DMS 273 treated with DMSO at 0.1 percent for 48 hours (cell line): ENCODE data around the gene ERC2.

Experiments
- DNase-seq: peaks from one replicate; lab custom pipeline; 2025; lab: John Stamatoyannopoulos, UW

Gene ERC2

GRCh38 chr3:55476515-55476914, 991.8 kb downstream of the ERC2 start:
- no peak for DNase-seq

GRCh38 chr3:55474213-55474632, 994.0 kb downstream of the ERC2 start:
- no peak for DNase-seq

- no peak for DNase-seq
These were observed 994.5 kb downstream of the ERC2 start for GRCh38 chr3:55473788-55474187.

- DNase-seq: no peak
These were observed 996.6 kb downstream of the ERC2 start for GRCh38 chr3:55471522-55472280.

GRCh38 chr3:55471084-55471483, 997.2 kb downstream of the ERC2 start:
- no peak for DNase-seq

GRCh38 chr3:55469957-55470526, 998.2 kb downstream of the ERC2 start:
- no peak for DNase-seq

GRCh38 chr3:55468251-55468650, 1000.0 kb downstream of the ERC2 start:
- DNase-seq: no peak

GRCh38 chr3:55467099-55467498, 1001.2 kb downstream of the ERC2 start:
- DNase-seq: no peak

- no peak for DNase-seq
These were observed 1001.7 kb downstream of the ERC2 start for GRCh38 chr3:55466526-55466925.

- no peak for DNase-seq
These were observed 1006.4 kb downstream of the ERC2 start for GRCh38 chr3:55461896-55462295.

- no peak for DNase-seq
These were observed 1008.4 kb downstream of the ERC2 start for GRCh38 chr3:55459838-55460237.
